Sigmoid colon (tissue), 7 donors: ENCODE measurements around the gene TEK. TPM values are rescaled to one million over a fixed set of nuclear protein-coding genes. Genes with fewer than 3 reads are reported as not detected.
"Not testable (repeated sequence)": the region's sequence is repeated elsewhere in the genome, so short reads cannot be mapped to it uniquely, and the experiment has no call there.

Experiments
- DNase-seq: peaks from one replicate; pipeline ENCODE4 v3.0.0-alpha.2; 2019
- H3K27ac ChIP-seq, 4 donors: fragments of 200-600 bp; sonication (generic); one replicate each; pipeline ENCODE4 v1.5.1; 2016 to 2019; ENCODE audit warnings: mild to moderate bottlenecking in 1 of 4
- H3K27me3 ChIP-seq, 3 donors: fragments of 200-600 bp; sonication (generic); one replicate each; pipeline ENCODE4 v1.5.1; 2019; ENCODE audit warnings: mild to moderate bottlenecking in 1 of 3
- H3K36me3 ChIP-seq, 4 donors: fragments of 200-600 bp; sonication (generic); one replicate each; pipeline ENCODE4 v1.5.1; 2016 to 2019
- H3K4me1 ChIP-seq, 4 donors: fragments of 200-600 bp; sonication (generic); one replicate each; pipeline ENCODE4 v1.5.1; 2017 to 2019
- H3K4me3 ChIP-seq, 4 donors: fragments of 200-600 bp; sonication (generic); one replicate each; pipeline ENCODE4 v1.5.1; 2017 to 2019; ENCODE audit warnings: mild to moderate bottlenecking in 2 of 4, moderate library complexity in 1 of 4
- H3K9me3 ChIP-seq, 4 donors: fragments of 200-600 bp in 3 of 4; sonication (generic) in 3 of 4; one replicate each; pipeline versions ENCODE4 v1.5.1 to v1.6.1; 2013 to 2019
- CTCF ChIP-seq, 4 experiments: fragments of 450-650 bp in 3 of 4; fragments of 200-600 bp in 1 of 4; IDR thresholded peaks; one replicate each; pipeline ENCODE4 v1.5.1; 2016 to 2019; ENCODE audit warnings: antibody characterized with exemption in 4 of 4, mild to moderate bottlenecking in 3 of 4, moderate library complexity in 2 of 4
- EP300 ChIP-seq, 4 donors: sonication (generic); formaldehyde crosslinking; IDR thresholded peaks; one replicate each; pipeline ENCODE4 v1.6.1; 2017; ENCODE audit warnings: antibody characterized with exemption in 4 of 4
- POLR2A ChIP-seq, 2 donors: fragments of 450-650 bp; IDR thresholded peaks; one replicate each; pipeline ENCODE4 v1.6.1; 2016; ENCODE audit warnings: antibody characterized with exemption in 2 of 2, mild to moderate bottlenecking in 2 of 2, moderate library complexity in 2 of 2
- POLR2AphosphoS5 ChIP-seq, 4 donors: sonication (generic); formaldehyde crosslinking; IDR thresholded peaks; one replicate each; pipeline ENCODE4 v1.6.1; 2017; ENCODE audit warnings: antibody characterized with exemption in 4 of 4
- WGBS, 2 donors: extraction: QIAGEN DNeasy Blood & Tissue Kit; methylation state at CpG; one replicate each; pipeline ENCODE4 v1.1.7; 2013; 5-methylcytosine and 5-hydroxymethylcytosine counted together
- intact Hi-C: fragments of 100-400 bp; cut with DNase I; formaldehyde crosslinking; loops from one replicate; pipeline ENCODE4 v1.15.1; 2023
- polyA plus RNA-seq, 3 donors: library from polyadenylated mRNA; stranded (reverse); fragments of 200-250 nt; gene quantifications; one replicate each; pipeline ENCODE4 v1.2.3, GENCODE V29; 2013
- total RNA-seq, 4 donors: library from RNA; depleted of rRNA; stranded (reverse); fragments of >200 nt; gene quantifications; one replicate each; pipeline ENCODE4 v1.1.0, GENCODE V29; 2016
- donor health status: healthy with polysubstance abuse.
- donor health status: Bipolar disorder and iron deficiency.
- donor health status: healthy.

TEK gene
- total and polyA plus RNA-seq, 7 donors: 0.23 to 11.1 (median 5.8) TPM

DNA sequence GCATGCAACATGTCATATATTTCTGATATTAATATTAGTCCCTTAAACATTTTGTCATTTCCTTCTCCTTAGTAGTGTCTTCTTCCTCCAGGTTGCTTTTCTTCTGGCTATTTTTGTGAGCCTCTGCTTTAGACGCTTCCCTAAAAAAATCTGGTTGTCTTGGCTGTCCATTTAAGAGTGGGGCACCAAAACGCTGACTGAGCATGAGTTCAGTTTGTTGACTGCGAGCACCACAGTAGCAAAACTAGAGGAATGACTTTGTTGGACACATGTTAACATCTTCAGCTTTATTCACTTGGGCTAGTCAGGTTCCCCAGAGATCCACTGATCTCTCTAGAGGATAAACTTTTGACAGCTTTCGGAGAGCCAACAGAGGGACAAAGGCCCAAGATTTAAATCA lies 19.3 kb upstream of the TEK start:
- no peak for DNase-seq
- Histone ChIP-seq H3K27ac (no peak overlapping the region), H3K9me3 (no peaks in the 10 kb centered on the region), H3K4me3 (no peak overlapping the region), H3K36me3 (no peaks in the 10 kb centered on the region), H3K4me1 (peaks cover 0 to 13% (median 11%) of the 10 kb centered on the region in 4 donors), H3K27me3 (no peaks in the 10 kb centered on the region)
- no peak for TF ChIP-seq EP300 (IDR thresholded peaks at IDR 0.05)
- no peak for TF ChIP-seq POLR2AphosphoS5 (IDR thresholded peaks at IDR 0.05)
- no peak for TF ChIP-seq POLR2A (IDR thresholded peaks at IDR 0.05)
- no peak for TF ChIP-seq CTCF (IDR thresholded peaks at IDR 0.05)
- 90 to 94% methylated on average over 4 of the region's 4 CpGs for WGBS, 2 donors
- intact Hi-C loops: no loop called here

- H3K27ac ChIP-seq: no peak overlapping the region
- no peaks in the 10 kb centered on the region for H3K36me3 ChIP-seq
- no peak for DNase-seq
- H3K4me3 ChIP-seq: no peak overlapping the region
- TF ChIP-seq POLR2AphosphoS5 (IDR thresholded peaks at IDR 0.05) (no peak), POLR2A (IDR thresholded peaks at IDR 0.05) (no peak), CTCF (IDR thresholded peaks at IDR 0.05) (no peak), EP300 (IDR thresholded peaks at IDR 0.05) (no peak)
- no peaks in the 10 kb centered on the region for H3K27me3 ChIP-seq
- H3K4me1 ChIP-seq: peaks cover 0 to 13% (median 11%) of the 10 kb centered on the region in 4 donors
- H3K9me3 ChIP-seq: no peaks in the 10 kb centered on the region
- intact Hi-C loops: no loop called here
Observed at GRCh38 chr9:27090231-27090630, 18.8 kb upstream of the TEK start.

GRCh38 chr9:27090711-27091110 lies 18.3 kb upstream of the TEK start:
- no peak overlapping the region for H3K27ac ChIP-seq
- H3K4me1 ChIP-seq: peaks cover 0 to 13% (median 11%) of the 10 kb centered on the region in 4 donors
- H3K27me3 ChIP-seq: no peaks in the 10 kb centered on the region
- TF ChIP-seq POLR2AphosphoS5 (IDR thresholded peaks at IDR 0.05): no peak
- no peak for TF ChIP-seq POLR2A (IDR thresholded peaks at IDR 0.05)
- TF ChIP-seq CTCF (IDR thresholded peaks at IDR 0.05): no peak
- no peak for TF ChIP-seq EP300 (IDR thresholded peaks at IDR 0.05)
- no peaks in the 10 kb centered on the region for H3K36me3 ChIP-seq
- DNase-seq: no peak
- intact Hi-C loops: no loop called here
- no peak overlapping the region for H3K4me3 ChIP-seq
- no peaks in the 10 kb centered on the region for H3K9me3 ChIP-seq
- WGBS, 2 donors: 93 to 96% methylated on average over 1 of the region's 1 CpG

DNA sequence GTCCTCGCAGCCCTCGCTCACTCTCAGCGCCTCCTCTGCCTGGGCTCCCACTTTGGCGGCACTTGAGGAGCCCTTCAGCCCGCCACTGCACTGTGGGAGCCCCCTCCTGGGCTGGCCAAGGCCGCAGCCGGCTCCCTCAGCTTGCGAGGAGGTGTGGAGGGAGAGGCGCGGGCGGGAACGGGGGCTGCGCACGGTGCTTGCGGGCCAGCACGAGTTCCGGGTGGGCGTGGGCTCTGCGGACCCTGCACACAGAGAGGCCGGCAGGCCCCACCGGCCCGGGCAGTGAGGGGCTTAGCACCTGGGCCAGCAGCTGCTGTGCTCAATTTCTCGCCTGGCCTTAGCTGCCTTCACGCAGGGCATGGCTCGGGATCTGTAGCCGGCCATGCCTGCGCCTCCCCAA lies 16.5 kb upstream of the TEK start:
- H3K27me3 ChIP-seq, H3K9me3 ChIP-seq, H3K4me1 ChIP-seq, H3K4me3 ChIP-seq, H3K36me3 ChIP-seq, DNase-seq, intact Hi-C loops, H3K27ac ChIP-seq: not testable (repeated sequence)
- 95 to 97% methylated on average over 27 of the region's 27 CpGs for WGBS, 2 donors

DNA sequence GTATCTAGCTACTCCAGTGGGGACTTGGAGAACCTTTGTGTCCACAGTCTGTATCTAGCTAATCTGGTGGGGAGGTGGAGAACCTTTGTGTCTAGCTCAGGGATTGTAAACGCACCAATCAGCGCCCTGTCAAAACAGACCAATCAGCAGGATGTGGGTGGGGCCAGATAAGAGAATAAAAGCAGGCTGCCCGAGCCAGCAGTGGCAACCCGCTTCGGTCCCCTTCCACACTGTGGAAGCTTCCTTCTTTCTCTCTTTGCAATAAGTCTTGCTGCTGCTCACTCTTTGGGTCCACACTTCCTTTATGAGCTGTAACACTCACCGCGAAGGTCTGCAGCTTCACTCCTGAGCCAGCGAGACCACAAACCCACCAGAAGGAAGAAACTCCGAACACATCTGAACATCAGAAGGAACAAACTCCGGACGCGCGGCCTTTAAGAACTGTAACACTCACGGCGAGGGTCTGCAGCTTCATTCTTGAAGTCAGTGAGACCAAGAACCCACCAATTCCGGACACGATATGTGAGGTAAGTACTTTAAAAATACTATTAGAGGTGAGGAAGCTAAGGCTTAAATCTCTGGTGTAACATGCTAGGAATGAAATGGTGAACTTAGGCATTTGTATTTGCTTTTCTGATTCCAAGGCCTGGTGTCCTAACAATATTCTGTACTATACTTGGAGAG lies 15.5 kb upstream of the TEK start:
- WGBS, 2 donors: 52 to 87% methylated on average over 17 of the region's 17 CpGs
- H3K4me1 ChIP-seq, intact Hi-C loops, H3K9me3 ChIP-seq, H3K36me3 ChIP-seq, H3K27ac ChIP-seq, DNase-seq, H3K4me3 ChIP-seq, H3K27me3 ChIP-seq: not testable (repeated sequence)

- no peaks in the 10 kb centered on the region for H3K4me1 ChIP-seq
- H3K9me3 ChIP-seq: no peaks in the 10 kb centered on the region
- H3K36me3 ChIP-seq: no peaks in the 10 kb centered on the region
- H3K4me3 ChIP-seq: no peak overlapping the region
- DNase-seq: no peak
- no peaks in the 10 kb centered on the region for H3K27me3 ChIP-seq
- TF ChIP-seq POLR2AphosphoS5 (IDR thresholded peaks at IDR 0.05) (no peak), EP300 (IDR thresholded peaks at IDR 0.05) (no peak), POLR2A (IDR thresholded peaks at IDR 0.05) (no peak), CTCF (IDR thresholded peaks at IDR 0.05) (no peak)
- intact Hi-C loops: no loop called here
- WGBS, 2 donors: 55 to 60% methylated on average over 3 of the region's 3 CpGs
- no peak overlapping the region for H3K27ac ChIP-seq
Observed at GRCh38 chr9:27094640-27095298, 14.3 kb upstream of the TEK start.
